Smooth muscle cell (in vitro differentiated cells): Measurements from ENCODE around the gene MSANTD2. TPM values are rescaled to one million over a fixed set of nuclear protein-coding genes. Genes with fewer than 3 reads are reported as not detected.

Source experiments
- DNase-seq: peaks from one replicate; lab custom pipeline; 2025; ENCODE audit not compliant: unreplicated experiment; lab: John Stamatoyannopoulos, UW
- H2AFZ ChIP-seq: fragments of 200-600 bp; sonication (generic); 2 replicates; pipeline ENCODE4 v1.6.0; 2016; ENCODE audit warnings: antibody characterized with exemption, low read depth, mild to moderate bottlenecking
- H3F3A ChIP-seq: fragments of 200-600 bp; sonication (generic); 2 replicates; pipeline ENCODE4 v1.6.0; 2017; ENCODE audit warnings: antibody characterized with exemption, low read depth
- H3K27ac ChIP-seq: fragments of 200-600 bp; sonication (generic); 2 replicates; pipeline ENCODE4 v1.5.1; 2016; ENCODE audit warnings: low read depth, mild to moderate bottlenecking
- H3K27me3 ChIP-seq: fragments of 200-600 bp; sonication (generic); 2 replicates; pipeline ENCODE4 v1.6.1; 2016; ENCODE audit warnings: low read depth, mild to moderate bottlenecking
- H3K36me3 ChIP-seq: fragments of 200-600 bp; sonication (generic); 2 replicates; pipeline ENCODE4 v1.5.1; 2016; ENCODE audit warnings: low read depth
- H3K4me1 ChIP-seq: fragments of 200-600 bp; sonication (generic); 2 replicates; pipeline ENCODE4 v1.5.1; 2016; ENCODE audit warnings: low read depth
- H3K4me2 ChIP-seq: fragments of 200-600 bp; sonication (generic); 2 replicates; pipeline ENCODE4 v1.6.0; 2016; ENCODE audit warnings: mild to moderate bottlenecking
- H3K4me3 ChIP-seq: fragments of 200-600 bp; sonication (generic); 2 replicates; pipeline ENCODE4 v1.5.1; 2016; ENCODE audit warnings: mild to moderate bottlenecking
- H3K79me2 ChIP-seq: fragments of 200-600 bp; sonication (generic); 2 replicates; pipeline ENCODE4 v1.6.0; 2016; ENCODE audit warnings: low read depth, mild to moderate bottlenecking
- H3K9ac ChIP-seq: fragments of 200-600 bp; sonication (generic); 2 replicates; pipeline ENCODE4 v1.6.0; 2016; ENCODE audit warnings: low read depth
- H3K9me3 ChIP-seq: fragments of 200-600 bp; sonication (generic); replicated peaks from 2 replicates; pipeline ENCODE4 v1.5.1; 2016; ENCODE audit warnings: low read depth
- H4K20me1 ChIP-seq: fragments of 200-600 bp; sonication (generic); 2 replicates; pipeline ENCODE4 v1.6.0; 2016; ENCODE audit warnings: low read depth
- CTCF ChIP-seq: fragments of 200-600 bp; sonication (generic); IDR thresholded peaks from 2 replicates; pipeline ENCODE4 v1.5.1; 2017; ENCODE audit warnings: borderline replicate concordance, mild to moderate bottlenecking, antibody characterized with exemption; ENCODE audit not compliant: insufficient read depth, poor library complexity, severe bottlenecking
- WGBS: methylation state at CpG from one replicate; pipeline ENCODE4 v1.1.7; 2016; ENCODE audit warnings: low lambda C conversion rate; 5-methylcytosine and 5-hydroxymethylcytosine counted together
- polyA plus RNA-seq: library from polyadenylated mRNA; unstranded; fragments of >200 nt; fragmentation: Nextera tagmentation; extraction: Ambion mirVana; gene quantifications from 2 replicates; pipeline ENCODE4 v1.2.1, GENCODE V29; 2016
- total RNA-seq: library from RNA; depleted of rRNA; stranded (reverse); fragments of >200 nt; gene quantifications from 2 replicates; pipeline ENCODE4 v1.2.3, GENCODE V29; 2014

MSANTD2 gene
- total and polyA plus RNA-seq, 2 experiments from 2014 or later, result 13.6 to 18.8 TPM

DNA sequence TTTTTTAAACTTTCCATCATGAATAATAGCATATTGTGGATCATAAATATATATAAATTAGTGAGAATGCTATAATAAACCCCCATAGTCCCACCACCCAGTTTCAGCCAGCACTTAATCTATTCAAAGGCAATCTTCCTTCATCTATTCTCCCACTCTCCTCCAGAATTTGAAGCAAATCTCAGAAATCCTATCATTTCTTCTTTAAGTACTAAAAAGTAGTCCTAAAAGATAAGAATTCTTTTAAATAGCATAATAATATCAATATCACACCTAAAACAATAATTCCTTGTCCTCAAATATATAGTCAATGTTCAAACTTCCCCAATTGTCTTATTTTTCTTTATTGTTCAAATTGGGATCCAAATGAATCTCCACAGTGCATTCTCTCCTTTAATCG is 40.5 kb upstream of the MSANTD2 start:
- no peak for TF ChIP-seq CTCF
- Histone ChIP-seq H3K27ac (no peak overlapping the region), H3K4me2 (no peak overlapping the region), H3K36me3 (no peaks in the 10 kb centered on the region), H3K4me1 (peaks cover 48% of the 10 kb centered on the region), H3K79me2 (no peaks in the 10 kb centered on the region), H3K9ac (no peak overlapping the region), H3K9me3 (no peaks in the 10 kb centered on the region), H3K4me3 (no peak overlapping the region), H2AFZ (no peak overlapping the region), H3F3A (peaks cover 10% of the 10 kb centered on the region), H4K20me1 (no peaks in the 10 kb centered on the region), H3K27me3 (peaks cover 82% of the 10 kb centered on the region)
- DNase-seq, result no peak
- WGBS, result 86% methylated on average over 1 of the region's 1 CpG

GRCh38 chr11:124839972-124840621 is 39.9 kb upstream of the MSANTD2 start:
- no peak for TF ChIP-seq CTCF
- Histone ChIP-seq H3K27ac (no peak overlapping the region), H4K20me1 (no peaks in the 10 kb centered on the region), H3K4me3 (peak overlapping the region; percentile 55), H3K4me2 (peak overlapping the region; percentile 92), H3F3A (peaks cover 10% of the 10 kb centered on the region), H2AFZ (peak overlapping the region; percentile 63), H3K4me1 (peaks cover 44% of the 10 kb centered on the region), H3K27me3 (peaks cover 76% of the 10 kb centered on the region), H3K36me3 (no peaks in the 10 kb centered on the region), H3K9me3 (no peaks in the 10 kb centered on the region), H3K79me2 (no peaks in the 10 kb centered on the region), H3K9ac (no peak overlapping the region)
- 10% methylated on average over 19 of the region's 20 CpGs for WGBS
- no peak for DNase-seq

GRCh38 chr11:124839128-124839971 is 39.1 kb upstream of the MSANTD2 start:
- Histone ChIP-seq H3K4me1 (peaks cover 40% of the 10 kb centered on the region), H3K9ac (no peak overlapping the region), H2AFZ (peak overlapping the region; percentile 63), H3K36me3 (no peaks in the 10 kb centered on the region), H3K9me3 (no peaks in the 10 kb centered on the region), H3K27ac (no peak overlapping the region), H3K4me2 (peak overlapping the region; percentile 92), H3K4me3 (peak overlapping the region; percentile 55), H3K27me3 (peaks cover 69% of the 10 kb centered on the region), H4K20me1 (no peaks in the 10 kb centered on the region), H3K79me2 (no peaks in the 10 kb centered on the region), H3F3A (peaks cover 10% of the 10 kb centered on the region)
- no peak for TF ChIP-seq CTCF
- WGBS, result 2% methylated on average over 47 of the region's 87 CpGs
- DNase-seq, result no peak

DNA sequence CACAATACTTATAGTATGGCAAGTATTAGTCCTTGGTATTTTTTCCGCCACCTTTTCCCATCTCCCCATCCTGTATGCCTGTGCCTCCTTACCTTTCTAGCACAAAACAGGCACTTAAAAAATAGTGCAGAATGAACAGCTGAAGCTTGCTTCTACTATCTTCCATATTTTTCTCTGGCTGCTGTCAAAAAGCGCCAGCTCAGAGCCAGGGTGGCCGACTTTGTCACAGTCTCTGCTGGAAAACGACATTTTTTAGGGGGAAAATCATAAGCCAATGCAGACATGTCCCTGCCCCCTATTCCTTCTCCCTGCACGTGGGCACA is 38.6 kb upstream of the MSANTD2 start:
- Histone ChIP-seq H3K4me2 (peak overlapping the region; percentile 92), H3K79me2 (no peaks in the 10 kb centered on the region), H3K9me3 (no peaks in the 10 kb centered on the region), H3K27me3 (peaks cover 63% of the 10 kb centered on the region), H3K4me3 (peak overlapping the region; percentile 55), H3K9ac (no peak overlapping the region), H4K20me1 (no peaks in the 10 kb centered on the region), H3K36me3 (no peaks in the 10 kb centered on the region), H2AFZ (no peak overlapping the region), H3K4me1 (peaks cover 40% of the 10 kb centered on the region), H3F3A (peaks cover 10% of the 10 kb centered on the region), H3K27ac (no peak overlapping the region)
- DNase-seq, result no peak
- no peak for TF ChIP-seq CTCF
- WGBS, result 34% methylated on average over 5 of the region's 5 CpGs
